Pulmonary artery endothelial cell (primary cell): ENCODE measurements around the gene UBE2K. TPM values are rescaled to one million over a fixed set of nuclear protein-coding genes. Genes with fewer than 3 reads are reported as not detected.
"Not testable (repeated sequence)": the region's sequence is repeated elsewhere in the genome, so short reads cannot be mapped to it uniquely, and the experiment has no call there.

Experiments used
- DNase-seq: peaks from one replicate; pipeline ENCODE4 v3.0.0-alpha.2; 2011; ENCODE audit warnings: low read depth, low spot score
- total RNA-seq: library from RNA; depleted of rRNA; stranded (reverse); fragments of >200 nt; gene quantifications from 2 replicates; pipeline ENCODE4 v1.2.3, GENCODE V29; 2014

UBE2K gene
- total RNA-seq, 1 donor from 2014 or later, result 26.5 TPM

DNA sequence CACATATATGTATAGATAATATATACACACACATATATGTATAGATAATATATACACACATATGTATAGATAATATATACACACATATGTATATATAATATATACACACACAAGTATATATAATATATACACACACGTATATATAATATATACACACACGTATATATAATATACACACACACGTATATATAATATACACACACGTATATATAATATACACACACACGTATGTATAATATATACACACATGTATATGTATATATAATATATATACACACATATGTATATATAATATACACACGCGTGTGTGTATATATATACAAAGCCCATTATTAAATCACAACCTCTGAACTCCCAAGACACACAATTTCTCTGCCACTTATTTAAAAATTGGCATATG lies 8.0 kb upstream of the UBE2K start:
- DNase-seq, result no peak

GRCh38 chr4:39698424-39699009 lies 581 bp downstream of the UBE2K start:
- DNase-seq, result no peak

GRCh38 chr4:39699687-39700409 lies 1.9 kb downstream of the UBE2K start:
- no peak for DNase-seq

GRCh38 chr4:39700554-39700953 lies 2.6 kb downstream of the UBE2K start:
- DNase-seq, result no peak

- no peak for DNase-seq
Observed at GRCh38 chr4:39702716-39703115, 4.8 kb downstream of the UBE2K start.

GRCh38 chr4:39704789-39705188 lies 6.9 kb downstream of the UBE2K start:
- not testable (repeated sequence) for DNase-seq

- no peak for DNase-seq
Observed at GRCh38 chr4:39706334-39706733, 8.4 kb downstream of the UBE2K start.

- no peak for DNase-seq
Observed at GRCh38 chr4:39706741-39707511, 9.0 kb downstream of the UBE2K start.

DNA sequence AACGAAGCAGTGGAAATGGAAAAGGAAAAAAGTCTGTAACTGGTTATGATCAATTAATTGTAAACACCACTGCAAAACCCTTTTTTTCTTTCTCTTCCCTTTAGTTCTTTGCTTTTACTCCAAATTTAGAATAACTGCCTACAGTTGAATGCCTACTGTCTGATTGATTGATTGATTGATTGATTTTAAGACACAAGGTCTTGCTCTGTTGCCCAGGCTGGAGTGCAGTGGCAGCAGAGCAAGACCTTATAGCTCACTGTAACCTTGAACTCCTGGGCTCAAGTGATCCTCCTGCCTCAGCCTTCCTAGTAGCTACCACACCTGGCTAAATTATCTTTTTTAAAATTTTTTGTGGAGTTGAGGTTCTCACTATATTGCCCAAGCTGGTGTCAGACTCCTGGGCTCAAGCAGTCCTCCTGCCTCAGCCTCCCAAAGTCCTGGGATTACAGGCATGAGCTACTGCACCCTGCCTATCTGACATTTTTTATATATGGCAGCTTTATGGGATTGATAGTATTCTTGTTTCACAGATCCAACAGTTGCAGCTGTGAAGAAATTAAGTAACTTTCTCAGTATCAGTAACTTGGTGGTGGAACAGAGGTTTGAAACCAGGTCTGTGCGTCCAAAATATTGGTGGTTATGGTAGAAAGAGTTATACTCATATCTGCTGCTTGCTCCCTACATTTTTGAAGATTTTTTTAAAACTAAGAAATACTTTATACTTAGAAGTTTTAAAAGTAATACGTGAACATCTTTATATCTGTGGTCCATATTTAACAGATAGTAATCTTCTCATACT lies 12.4 kb downstream of the UBE2K start:
- no peak for DNase-seq

- no peak for DNase-seq
Observed at GRCh38 chr4:39712819-39713607, 15.1 kb downstream of the UBE2K start.

GRCh38 chr4:39713691-39714090 lies 15.8 kb downstream of the UBE2K start:
- DNase-seq, result no peak

- DNase-seq, result no peak
Observed at GRCh38 chr4:39714166-39714565, 16.2 kb downstream of the UBE2K start.

- DNase-seq, result no peak
Observed at GRCh38 chr4:39715788-39716187, 17.9 kb downstream of the UBE2K start.

GRCh38 chr4:39716356-39716755 lies 18.4 kb downstream of the UBE2K start:
- DNase-seq, result no peak

- not testable (repeated sequence) for DNase-seq
Observed at GRCh38 chr4:39717743-39718142, 19.8 kb downstream of the UBE2K start.

- no peak for DNase-seq
Observed at GRCh38 chr4:39718366-39719323, 20.7 kb downstream of the UBE2K start.

DNA sequence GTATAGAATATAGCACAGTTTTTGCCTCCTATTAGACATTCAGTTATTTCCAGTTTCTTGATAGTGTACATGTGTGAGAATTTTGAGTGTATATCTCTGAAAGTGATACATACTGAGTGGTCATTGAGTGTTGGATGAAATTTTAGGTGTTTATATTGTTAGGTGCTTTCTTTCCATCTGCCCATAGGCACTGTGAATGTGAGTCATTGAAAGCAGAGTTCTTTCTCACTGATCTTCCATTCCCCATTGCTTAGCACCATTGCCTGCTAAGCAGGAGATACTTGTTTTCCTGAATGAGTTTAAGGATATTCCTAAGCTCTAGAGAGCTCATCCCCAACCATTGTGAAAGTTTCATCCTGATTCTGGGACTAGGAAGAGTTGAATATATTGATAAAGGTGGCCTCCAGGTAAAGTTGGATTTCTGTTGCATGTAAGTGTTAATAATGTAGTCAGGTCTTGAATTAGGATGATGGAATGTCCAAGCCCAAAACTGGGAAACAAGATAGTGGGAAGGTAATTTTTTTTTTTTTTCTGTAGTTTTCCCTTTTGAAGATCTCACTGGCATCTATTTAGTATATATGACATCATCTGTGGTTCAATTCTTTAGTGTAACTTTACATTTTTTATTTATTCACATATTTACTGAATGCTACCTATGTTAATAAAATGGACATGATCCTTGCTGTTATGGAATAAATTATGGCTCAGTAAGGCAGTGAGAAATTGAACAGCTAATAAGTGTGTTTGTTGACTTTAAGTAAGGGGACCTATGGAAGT lies 22.1 kb downstream of the UBE2K start:
- no peak for DNase-seq

DNA sequence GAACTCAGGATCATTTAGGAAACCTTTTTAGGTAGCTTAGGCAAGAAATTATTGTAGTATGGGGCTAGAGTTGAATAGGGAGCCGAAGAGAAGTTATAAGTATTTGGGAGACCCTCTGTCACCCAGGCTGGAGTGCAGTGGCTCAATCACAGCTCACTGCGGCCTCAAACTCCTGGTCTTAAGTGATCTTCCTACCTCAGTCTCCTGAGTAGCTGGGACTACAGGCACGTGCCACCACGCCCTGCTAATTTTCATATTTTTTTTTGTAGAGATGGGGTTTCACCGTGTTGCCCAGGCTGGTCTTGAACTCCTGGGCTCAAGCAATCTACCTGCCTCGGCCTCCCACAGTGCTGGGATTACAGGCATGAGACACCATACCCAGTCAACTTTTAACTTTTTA lies 23.3 kb downstream of the UBE2K start:
- DNase-seq, result not testable (repeated sequence)

DNA sequence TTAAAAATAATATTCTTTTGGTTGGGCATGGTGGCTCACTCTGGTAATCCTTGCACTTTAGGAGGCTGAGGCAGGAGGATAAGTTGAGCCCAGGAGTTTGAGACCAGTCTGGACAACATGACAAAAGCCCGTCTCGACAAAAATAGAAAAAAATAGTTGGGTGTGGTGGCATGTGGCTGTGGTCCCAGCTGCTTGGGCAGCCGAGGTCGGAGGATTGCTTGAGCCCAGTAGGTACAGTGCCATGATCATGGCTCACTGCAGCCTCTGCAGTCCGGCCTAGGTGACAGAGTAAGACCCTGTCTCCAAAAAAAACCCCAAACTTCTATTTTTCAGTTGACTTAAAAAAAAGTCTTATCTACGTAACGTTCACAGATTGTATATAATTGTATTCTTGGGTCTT lies 23.9 kb downstream of the UBE2K start:
- no peak for DNase-seq
